Activated T-helper 2 cell treated with anti-CD3 and anti-CD28 coated beads, Interferon-gamma antibody, Interleukin-2, Interleukin-4, amounts not matched to agents 10 μg/mL and 5 μg/mL and 100 μg/mL, durations not matched to agents 14 hours and 24 hours and 36 hours (primary cell): ENCODE data around the gene SERPINA5. TPM values are rescaled to one million over a fixed set of nuclear protein-coding genes. Genes with fewer than 3 reads are reported as not detected.

Experiments
- total RNA-seq: library from RNA; stranded (reverse); gene quantifications from 2 replicates; pipeline ENCODE4 v1.2.3, GENCODE V29; 2022

SERPINA5 gene
- total RNA-seq, 1 donor from 2014 or later = not detected

Other genes with a start within 250 kb of the SERPINA5 start
- gene SERPINA2, start 214.7 kb upstream of the SERPINA5 start, total RNA-seq = not detected in 2 replicates
- gene SERPINA1, start 192.8 kb upstream of the SERPINA5 start, total RNA-seq = 1.1 and 1.3 TPM in 2 replicates
- not detected in 2 replicates for gene SERPINA11, start 128.6 kb upstream of the SERPINA5 start, total RNA-seq
- gene SERPINA9, start 105.2 kb upstream of the SERPINA5 start, total RNA-seq = not detected in 2 replicates
- not detected in 2 replicates for gene SERPINA12, start 72.0 kb upstream of the SERPINA5 start, total RNA-seq
- not detected in 2 replicates for gene SERPINA4, start 20.0 kb upstream of the SERPINA5 start, total RNA-seq
- gene SERPINA3, start 31.0 kb downstream of the SERPINA5 start, total RNA-seq = not detected in 2 replicates
- 0.14 TPM in 1 of 2 replicates, not detected in the other for gene GSC, start 188.7 kb downstream of the SERPINA5 start, total RNA-seq